HTERT RPE-1 (cell line): ENCODE results near the gene TRAPPC4.
"Not testable (repeated sequence)": the region's sequence is repeated elsewhere in the genome, so short reads cannot be mapped to it uniquely, and the experiment has no call there.

Source experiments
- in situ Hi-C: fragments of 300-500 bp; cut with MboI; formaldehyde crosslinking; loops from 4 replicates; pipeline ENCODE4 v1.14.3; 2020; ENCODE audit warnings: low sequenced_read_pairs

TRAPPC4 gene, protein sequence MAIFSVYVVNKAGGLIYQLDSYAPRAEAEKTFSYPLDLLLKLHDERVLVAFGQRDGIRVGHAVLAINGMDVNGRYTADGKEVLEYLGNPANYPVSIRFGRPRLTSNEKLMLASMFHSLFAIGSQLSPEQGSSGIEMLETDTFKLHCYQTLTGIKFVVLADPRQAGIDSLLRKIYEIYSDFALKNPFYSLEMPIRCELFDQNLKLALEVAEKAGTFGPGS

DNA sequence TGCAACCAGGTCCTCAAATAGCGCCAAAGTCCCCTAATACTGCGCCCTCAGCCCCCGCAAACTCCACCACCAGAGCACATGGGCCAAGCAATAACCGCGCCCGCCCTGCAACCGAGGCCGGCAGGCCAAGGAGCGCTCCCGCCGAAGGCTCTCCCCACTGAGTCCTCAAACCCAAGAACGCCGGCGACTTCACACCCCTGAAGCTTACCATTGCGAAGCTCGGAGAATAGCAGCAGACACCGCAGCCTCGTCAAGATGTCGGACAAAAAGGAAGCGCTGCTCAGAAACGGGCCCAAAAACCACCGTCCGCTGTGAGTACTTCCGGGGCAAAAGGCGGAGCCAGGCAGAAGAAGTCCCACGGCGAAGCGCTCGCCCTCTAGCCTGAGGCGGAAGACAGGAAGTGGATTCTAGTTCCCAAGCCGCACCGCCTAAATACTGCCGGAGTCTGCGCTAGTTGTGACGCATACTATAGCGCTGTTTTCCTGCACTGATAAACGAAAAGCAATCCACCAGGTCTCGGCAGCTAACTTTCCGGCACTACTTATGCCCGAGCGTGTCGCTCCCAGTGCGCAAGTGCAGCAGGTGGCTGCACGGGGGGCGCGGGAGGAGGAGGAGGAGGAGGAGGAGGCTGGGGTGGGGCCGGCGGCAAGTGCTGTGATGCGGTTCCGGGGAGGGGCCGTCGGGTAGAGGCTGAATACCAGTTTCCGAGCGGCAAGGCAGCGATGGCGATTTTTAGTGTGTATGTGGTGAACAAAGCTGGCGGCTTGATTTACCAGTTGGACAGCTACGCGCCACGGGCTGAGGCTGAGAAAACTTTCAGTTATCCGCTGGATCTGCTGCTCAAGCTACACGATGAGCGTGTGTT, at the start of gene TRAPPC4, which contains the start of gene RPS25:
TSS of gene TRAPPC4 (plus strand) at position 693 of the 865 bp plus-strand sequence. CDS start at position 723, 30 bp downstream.
TSS of gene RPS25 (minus strand) at position 270 of the 865 bp plus-strand sequence. CDS start at position 211, 59 bp downstream.
- in situ Hi-C loops, result no loop called here

DNA sequence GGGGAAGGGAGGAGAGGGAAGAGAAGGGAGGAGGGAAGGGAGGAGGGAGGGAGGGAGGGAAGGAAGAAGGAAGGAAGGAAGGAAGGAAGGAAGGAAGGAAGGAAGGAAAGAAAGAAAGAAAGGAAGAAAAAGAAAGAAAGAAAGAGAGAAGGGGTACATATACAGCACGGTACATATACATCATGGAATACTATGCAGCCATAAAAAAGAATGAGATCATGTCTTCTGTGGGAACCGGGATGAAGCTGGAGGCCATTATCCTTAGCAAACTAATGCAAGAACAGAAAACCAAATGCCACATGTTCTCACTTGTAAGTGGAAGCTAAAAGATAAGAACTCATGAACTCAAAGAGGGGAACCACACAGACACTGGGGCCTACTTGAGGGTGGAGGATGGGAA, 49.1 kb upstream of the TRAPPC4 start:
- in situ Hi-C loops, result loop anchor here (25.0 kb wide), 1 partner anchor 282 kb away; the partner anchor contains the start of gene TREH

DNA sequence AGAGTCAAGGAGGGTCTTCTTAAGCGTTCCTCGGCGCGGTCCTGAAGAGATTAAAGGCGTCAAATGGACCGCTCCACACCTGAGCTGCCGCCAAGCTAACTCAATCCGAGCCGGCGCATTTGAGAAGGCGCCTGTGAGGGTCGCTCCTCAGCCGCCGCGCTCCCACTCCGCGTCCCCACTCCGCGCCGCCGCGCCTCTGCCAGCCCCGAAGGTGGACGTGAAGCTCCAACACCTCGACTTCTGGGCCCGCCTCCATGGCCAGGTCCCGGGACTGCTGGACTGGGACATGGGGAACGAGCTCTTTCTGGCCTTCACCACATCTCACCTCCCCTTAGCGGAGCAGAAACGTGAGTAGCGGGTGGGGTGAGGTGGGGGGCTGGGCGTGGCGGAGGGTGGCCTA, 46.9 kb upstream of the TRAPPC4 start, which contains the start of gene FOXR1:
TSS of gene FOXR1 (plus strand) at position 116 of the 400 bp plus-strand sequence. CDS start at position 287, 171 bp downstream.
- in situ Hi-C loops, result loop anchor here (25.0 kb wide), 1 partner anchor 284 kb away; the partner anchor contains the start of gene TREH

DNA sequence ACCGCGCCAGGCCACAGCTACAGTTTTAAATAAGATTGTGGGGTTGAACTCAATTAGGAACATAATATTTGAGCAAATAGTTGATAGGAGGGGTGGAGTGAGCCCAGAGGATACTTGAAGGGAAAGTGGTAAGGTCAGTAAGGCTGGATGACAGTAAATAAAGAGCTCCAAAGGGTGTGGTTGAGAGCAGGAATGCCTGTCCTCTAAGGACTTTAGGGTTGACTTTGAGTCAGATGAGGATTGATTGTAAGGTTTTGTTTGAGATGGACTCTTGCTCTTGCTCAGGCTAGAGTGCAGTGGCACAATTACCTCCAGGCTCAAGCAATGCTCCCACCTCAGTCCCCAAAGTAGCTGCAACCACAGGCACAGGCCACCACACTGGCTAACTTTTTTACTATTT, 44.6 kb upstream of the TRAPPC4 start:
- in situ Hi-C loops, result loop anchor here (25.0 kb wide), 1 partner anchor 287 kb away; the partner anchor contains the start of gene TREH

DNA sequence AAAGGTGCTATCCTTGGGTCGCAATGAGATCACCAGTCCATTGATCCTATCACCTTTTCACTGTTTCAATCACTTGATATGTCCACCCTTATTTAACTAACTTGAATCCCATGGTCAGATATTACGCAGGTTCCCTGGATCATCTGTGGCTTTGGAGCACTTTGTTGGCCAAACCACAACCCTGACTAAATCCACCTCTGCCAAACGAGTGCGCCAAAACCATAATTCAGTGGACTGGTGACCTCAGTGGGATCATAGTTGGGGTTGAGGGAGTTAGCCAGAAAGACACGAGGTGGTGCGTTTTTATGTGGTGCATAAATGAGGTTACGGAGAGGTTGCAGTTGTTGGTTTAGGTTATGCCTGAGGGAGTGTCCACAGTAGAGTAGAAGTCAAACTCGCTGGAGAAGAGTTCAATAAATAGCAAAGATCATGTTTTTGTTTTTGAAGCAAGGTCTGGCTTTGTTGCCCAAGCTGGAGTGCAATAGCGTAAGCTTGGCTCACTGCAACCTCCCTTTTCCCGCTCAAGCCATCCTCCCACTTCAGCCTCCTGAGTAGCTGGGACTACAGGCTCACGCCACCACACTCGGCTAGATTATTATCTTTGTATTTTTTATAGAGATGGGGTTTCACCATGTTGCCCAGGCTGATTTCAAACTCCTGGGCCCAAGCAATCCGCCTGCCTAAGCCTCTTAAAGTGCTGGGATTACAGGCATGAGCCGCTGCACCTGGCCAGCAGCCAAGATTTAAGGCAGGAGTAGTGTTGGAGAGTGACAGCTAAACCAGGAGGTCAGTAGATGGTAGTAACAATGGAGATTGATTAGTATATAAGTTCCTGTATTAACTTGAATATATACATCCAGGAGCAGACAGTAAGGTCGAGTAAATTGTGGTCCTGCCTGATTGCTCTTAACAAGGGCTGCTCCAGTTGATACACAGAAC, 42.5 kb upstream of the TRAPPC4 start:
- in situ Hi-C loops, result no loop called here

DNA sequence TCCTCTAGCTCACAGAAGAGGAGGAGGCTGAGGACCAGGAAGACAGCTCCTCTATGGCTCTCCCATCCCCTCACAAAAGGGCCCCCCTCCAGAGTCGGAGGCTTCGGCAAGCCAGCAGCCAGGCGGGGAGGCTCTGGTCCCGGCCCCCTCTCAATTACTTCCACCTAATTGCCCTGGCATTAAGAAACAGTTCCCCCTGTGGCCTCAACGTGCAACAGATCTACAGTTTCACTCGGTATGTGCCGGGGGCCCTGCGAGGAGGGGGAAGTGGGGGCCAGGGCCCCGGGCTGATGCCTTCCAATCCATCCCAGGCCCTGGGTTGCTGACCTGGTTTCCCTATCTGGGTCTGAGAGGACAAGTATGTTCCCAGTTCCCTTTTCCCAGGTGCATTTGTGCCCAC, 39.1 kb upstream of the TRAPPC4 start:
- in situ Hi-C loops, result no loop called here

DNA sequence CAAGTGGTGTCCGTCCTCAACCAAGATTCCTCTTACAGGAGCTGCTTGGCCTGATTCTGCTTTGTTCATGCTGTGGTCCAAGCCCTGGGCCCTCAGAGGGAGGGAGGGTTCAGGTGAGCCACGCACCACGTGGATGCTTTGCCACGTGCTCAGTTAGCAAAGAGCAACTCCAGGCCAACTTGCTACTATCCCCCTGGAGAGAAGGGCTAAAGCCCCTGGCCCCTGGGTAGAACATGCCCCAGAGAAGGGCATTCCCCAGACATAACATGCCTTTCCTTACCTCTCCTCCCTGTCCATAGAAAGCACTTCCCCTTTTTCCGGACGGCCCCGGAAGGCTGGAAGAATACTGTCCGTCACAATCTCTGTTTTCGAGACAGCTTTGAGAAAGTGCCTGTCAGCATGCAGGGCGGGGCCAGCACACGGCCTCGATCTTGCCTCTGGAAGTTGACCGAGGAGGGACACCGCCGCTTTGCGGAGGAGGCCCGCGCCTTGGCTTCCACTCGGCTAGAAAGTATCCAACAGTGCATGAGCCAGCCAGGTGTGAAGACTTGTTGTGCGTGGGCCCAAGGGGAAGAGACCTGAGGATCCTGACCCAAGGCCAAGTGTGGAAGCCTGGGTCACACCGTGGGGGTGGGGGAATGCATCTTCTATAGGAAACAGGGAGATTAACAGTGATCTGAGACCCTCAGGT, 38.2 kb upstream of the TRAPPC4 start:
- in situ Hi-C loops, result no loop called here

DNA sequence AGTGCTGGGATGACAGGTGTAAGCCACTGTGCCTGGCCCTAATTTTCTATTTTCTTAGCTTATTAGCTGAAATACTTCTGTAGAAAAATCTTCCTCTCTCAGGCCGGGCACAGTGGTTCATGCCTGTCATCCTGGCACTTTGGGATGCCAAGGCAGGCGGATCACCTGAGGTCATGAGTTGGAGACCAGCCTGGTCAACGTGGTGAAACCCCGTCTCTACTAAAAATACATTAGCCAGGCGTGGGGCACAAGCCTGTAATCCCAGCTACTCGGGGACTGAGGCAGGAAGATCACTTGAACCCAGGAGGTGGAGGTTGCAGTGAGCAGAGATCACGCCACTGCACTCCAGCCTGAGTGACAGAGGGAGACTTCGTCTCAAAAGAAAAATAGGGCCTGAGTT, 34.2 kb upstream of the TRAPPC4 start:
- in situ Hi-C loops, result not testable (repeated sequence)

DNA sequence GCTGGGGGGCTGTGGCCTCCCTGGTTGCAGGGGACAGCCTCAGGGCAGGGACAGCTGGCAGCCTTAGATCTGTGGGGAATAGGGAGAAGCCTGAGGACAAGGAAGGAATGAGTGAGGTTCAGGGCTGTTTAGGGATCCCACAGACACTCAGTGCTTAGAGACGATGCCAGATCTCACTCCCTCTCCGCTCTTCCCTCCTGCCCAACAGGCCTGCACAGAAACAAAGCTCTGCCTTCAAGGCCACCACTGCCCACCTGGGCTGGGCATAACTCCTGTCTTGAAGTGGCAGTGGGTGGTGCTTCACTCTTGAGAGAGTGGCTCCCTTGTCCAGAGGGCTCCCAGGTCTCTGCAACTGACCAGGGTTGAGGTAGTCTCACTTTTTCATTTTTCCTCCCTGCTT, 33.7 kb upstream of the TRAPPC4 start:
- in situ Hi-C loops, result no loop called here

DNA sequence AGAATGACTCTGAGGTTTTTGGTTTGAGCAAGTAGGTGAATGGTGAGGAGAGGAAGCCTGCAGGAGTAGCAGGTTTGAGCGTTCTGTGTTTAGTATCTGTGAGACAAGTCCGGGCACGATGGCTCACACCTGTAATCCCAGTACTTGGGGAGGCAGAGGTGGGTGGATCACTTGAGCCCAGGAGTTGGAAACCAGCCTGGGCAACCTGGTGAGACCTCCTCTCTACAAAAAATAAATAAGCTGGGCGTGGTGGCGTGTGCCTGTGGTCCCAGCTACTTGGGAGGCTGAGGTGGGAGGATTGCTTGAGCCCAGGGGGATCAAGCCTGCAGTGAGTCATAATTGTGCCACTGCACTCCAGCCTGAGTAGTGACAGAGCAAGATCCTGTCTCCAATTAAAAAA, 30.3 kb upstream of the TRAPPC4 start:
- in situ Hi-C loops, result no loop called here

DNA sequence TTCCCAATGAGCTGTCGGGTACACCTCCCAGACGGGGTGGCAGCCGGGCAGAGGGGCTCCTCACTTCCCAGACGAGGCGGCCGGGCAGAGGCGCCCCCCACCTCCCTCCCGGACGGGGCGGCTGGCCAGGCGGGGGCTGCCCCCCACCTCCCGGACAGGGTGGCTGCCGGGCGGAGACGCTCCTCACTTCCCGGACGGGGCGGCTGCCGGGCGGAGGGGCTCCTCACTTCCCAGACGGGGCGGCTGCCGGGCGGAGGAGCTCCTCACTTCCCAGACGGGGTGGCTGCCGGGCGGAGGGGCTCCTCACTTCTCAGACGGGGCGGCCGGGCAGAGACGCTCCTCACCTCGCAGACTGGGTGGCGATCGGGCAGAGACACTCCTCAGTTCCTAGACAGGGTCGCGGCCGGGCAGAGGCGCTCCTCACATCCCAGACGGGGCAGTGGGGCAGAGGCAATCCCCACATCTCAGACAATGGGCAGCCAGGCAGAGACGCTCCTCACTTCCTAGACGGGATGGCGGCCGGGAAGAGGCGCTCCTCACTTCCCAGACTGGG, 27.0 kb upstream of the TRAPPC4 start:
- in situ Hi-C loops, result not testable (repeated sequence)

DNA sequence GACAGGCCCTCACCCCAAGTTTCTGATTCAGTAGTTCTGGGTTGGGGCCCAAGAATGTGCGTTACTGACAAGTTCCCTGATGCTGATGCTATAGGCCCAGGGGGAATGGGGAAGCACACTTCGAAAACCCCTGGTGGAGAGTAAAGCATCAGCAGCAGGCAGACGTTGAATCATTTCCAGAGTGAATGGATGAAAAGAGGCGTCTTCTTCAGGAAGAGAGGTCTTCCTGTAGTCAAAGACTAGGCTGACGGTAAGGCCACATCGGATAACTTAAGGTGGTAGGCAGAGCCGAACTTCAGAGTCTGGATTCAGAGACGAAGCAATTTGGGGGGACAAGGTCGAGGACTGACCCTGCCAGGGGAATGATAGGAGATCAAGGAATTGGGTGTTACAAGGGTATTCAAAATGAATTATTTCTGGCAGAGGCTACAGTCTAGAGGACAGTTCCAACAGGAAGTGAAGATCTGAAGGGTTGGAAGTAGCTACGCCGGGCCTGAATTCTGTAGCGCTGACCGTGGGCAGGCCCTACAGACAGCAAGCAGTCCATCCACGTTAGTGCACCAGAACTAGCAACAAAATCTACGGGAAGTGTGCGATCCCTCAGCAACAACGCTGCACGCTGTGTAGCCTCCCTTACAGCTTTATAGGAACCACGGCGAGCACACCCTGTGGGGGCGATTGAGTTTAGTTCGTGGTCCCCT, 21.5 kb upstream of the TRAPPC4 start:
- in situ Hi-C loops, result no loop called here

DNA sequence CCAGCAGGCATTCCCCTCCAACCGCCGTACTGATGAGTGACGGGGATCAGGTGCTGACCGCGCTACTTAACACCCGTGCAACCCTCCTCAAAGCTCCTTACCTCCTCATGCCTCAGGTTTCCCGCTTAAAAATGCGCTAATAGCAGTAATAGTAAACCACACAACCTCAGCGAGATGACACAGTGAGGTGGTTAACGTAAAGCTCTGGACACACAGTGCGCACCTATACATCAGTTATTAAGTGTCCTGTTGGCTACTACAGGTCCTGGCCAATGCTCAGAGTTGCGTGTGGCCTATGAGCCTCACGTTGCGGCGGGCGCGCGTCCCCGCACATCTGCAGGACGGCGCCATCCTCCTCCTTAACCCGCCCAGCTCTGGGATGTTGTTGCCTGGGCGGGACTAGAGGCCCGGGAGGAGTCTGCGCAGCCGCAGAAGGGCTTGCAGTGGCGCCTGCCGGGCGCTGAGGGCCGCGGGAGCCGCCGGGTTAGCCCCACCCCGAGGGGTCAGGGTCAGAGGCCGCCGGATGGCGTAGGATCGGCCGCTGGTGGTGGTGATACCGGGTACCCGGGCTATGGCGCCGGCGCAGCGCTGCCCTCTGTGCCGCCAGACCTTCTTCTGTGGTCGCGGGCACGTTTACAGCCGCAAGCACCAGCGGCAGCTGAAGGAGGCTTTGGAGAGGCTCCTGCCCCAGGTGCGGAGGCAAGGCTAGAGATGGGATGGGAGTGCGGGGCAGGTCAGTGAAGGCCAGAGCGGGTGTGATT, 20.8 kb upstream of the TRAPPC4 start, which contains the start of gene CENATAC:
TSS of gene CENATAC (plus strand) at position 512 of the 761 bp plus-strand sequence. CDS start at position 572, 60 bp downstream.
- in situ Hi-C loops, result no loop called here

DNA sequence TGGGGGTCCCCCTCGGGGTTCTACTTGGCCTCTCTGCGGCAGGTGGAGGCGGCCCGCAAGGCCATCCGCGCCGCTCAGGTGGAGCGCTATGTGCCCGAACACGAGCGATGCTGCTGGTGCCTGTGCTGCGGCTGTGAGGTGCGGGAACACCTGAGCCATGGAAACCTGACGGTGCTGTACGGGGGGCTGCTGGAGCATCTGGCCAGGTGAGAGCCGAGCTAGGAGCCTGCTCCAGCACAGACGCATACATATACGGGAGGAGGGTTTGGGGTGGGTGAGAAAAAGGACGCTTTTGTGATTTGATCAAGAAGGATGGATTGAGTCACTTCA, 20.2 kb upstream of the TRAPPC4 start:
- in situ Hi-C loops, result no loop called here

DNA sequence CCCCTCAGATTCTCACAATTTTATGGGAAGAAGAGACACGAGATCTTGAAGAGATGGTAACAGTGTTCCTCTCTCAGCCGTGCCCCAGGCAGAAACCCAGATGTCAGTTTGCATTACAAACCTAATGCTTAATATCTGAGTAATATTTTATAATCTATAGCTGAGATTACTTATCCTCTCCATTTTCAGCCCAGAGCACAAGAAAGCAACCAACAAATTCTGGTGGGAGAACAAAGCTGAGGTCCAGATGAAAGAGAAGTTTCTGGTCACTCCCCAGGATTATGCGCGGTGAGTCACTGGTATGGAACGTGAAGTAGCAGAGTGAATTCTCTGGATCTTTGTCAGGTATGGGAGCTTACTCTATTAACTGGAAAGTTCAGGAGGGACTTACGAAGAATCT, 19.7 kb upstream of the TRAPPC4 start:
- in situ Hi-C loops, result no loop called here

DNA sequence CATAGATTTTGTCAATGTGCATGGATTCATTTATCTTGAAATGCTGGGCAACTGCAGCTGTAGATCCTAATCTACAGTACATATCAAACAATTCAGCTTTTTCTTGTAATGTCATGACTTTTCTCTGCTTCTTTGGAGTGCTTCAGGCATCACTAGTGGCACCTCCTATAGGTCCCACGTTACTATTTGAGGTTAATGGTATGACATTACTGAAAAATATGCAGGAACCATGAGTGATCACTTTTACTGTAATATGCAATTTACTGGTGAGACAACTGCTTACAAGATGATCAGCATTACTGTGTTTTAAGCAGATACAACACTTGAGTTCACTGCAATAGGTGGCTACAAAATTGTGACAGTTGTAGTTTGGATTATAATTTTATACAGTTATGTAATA, 17.7 kb upstream of the TRAPPC4 start:
- in situ Hi-C loops, result no loop called here

DNA sequence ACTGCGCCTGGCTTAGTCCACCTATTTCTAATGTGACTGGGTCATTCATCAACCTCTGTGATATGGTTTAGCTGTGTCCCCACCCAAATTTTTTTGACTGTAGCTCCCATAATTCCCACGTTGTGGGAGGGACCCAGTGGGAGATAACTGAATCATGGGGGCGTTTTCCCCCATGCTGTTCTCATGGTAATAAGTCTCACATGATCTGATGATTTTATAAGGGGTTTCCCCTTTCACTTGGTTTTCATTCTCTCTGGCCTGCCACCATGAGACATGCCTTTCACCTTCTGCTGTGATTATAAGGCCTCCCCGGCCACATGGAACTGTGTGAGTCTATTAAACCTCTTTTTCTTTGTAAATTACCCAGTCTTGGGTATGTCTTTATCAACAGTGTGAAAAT, 11.9 kb upstream of the TRAPPC4 start:
- in situ Hi-C loops, result no loop called here

DNA sequence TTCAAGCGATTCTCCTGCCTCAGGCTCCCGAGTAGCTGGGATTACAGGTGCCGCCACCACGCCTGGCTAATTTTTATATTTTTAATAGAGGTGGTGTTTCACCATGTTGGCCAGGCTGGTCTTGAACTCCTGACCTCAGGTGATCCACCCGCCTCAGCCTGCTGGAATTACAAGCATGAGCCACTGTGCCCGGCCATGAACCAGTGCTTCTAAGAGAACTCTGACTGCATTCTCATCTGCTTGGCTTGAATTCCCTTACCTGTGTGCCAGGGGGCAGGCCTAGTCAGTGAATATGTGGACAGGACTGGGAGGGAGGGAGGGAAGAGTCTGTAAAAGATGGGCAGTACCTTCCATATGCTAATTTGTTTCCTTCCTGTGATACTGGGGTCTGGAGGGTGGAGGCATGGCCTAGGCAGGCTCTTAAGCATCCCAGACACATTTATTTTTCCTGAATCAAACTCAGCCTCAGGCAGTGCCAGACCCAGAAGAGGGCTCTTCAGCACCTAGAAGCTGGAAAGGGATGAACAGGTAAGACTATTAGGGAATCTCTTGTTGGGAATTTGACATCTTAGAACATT, 7.0 kb upstream of the TRAPPC4 start:
- in situ Hi-C loops, result no loop called here
